Skin epidermis (tissue), 12 donors: ENCODE measurements around the gene TPM1.
"Not testable (repeated sequence)": the region's sequence is repeated elsewhere in the genome, so short reads cannot be mapped to it uniquely, and the experiment has no call there.

Experiments used
- H3K27ac ChIP-seq, 21 experiments: fragments of 200-600 bp; sonication (generic) in 11 of 21; one replicate each; pipeline ENCODE4 v1.5.0; 2020; ENCODE audit warnings: mild to moderate bottlenecking in 3 of 21, inconsistent platforms in 2 of 21, moderate library complexity in 2 of 21
- H3K4me3 ChIP-seq, 7 experiments: fragments of 200-600 bp; sonication (generic) in 2 of 7; one replicate each; pipeline ENCODE4 v1.5.0; 2020; ENCODE audit warnings: inconsistent platforms in 2 of 7, mild to moderate bottlenecking in 2 of 7, moderate library complexity in 1 of 7

Gene TPM1

GRCh38 chr15:63085289-63085688, 42.7 kb downstream of the TPM1 start:
- no peak overlapping the region for H3K4me3 ChIP-seq
- H3K27ac ChIP-seq = no peak overlapping the region

- no peak overlapping the region for H3K4me3 ChIP-seq
- no peak overlapping the region for H3K27ac ChIP-seq
Observed at GRCh38 chr15:63086271-63086670, 43.7 kb downstream of the TPM1 start.

GRCh38 chr15:63086947-63087346, 44.4 kb downstream of the TPM1 start:
- H3K4me3 ChIP-seq = no peak overlapping the region

GRCh38 chr15:63088533-63089245, 46.1 kb downstream of the TPM1 start:
- Histone ChIP-seq H3K27ac (no peak overlapping the region), H3K4me3 (no peak overlapping the region)

More at GRCh38 chr15:63086947-63087346, 44.4 kb downstream of the TPM1 start:
- H3K27ac ChIP-seq = no peak overlapping the region

- Histone ChIP-seq H3K4me3 (no peak overlapping the region), H3K27ac (no peak overlapping the region)
Observed at GRCh38 chr15:63089260-63090043, 46.9 kb downstream of the TPM1 start.

GRCh38 chr15:63090472-63090871, 47.9 kb downstream of the TPM1 start:
- H3K4me3 ChIP-seq = no peak overlapping the region
- H3K27ac ChIP-seq = no peak overlapping the region

- H3K4me3 ChIP-seq = no peak overlapping the region
- no peak overlapping the region for H3K27ac ChIP-seq
Observed at GRCh38 chr15:63090887-63091286, 48.3 kb downstream of the TPM1 start.

- no peak overlapping the region for H3K27ac ChIP-seq
- no peak overlapping the region for H3K4me3 ChIP-seq
Observed at GRCh38 chr15:63091679-63092446, 49.3 kb downstream of the TPM1 start.

GRCh38 chr15:63093486-63094205, 51.1 kb downstream of the TPM1 start:
- no peak overlapping the region for H3K4me3 ChIP-seq
- H3K27ac ChIP-seq = no peak overlapping the region

GRCh38 chr15:63094495-63094931, 52.0 kb downstream of the TPM1 start:
- Histone ChIP-seq H3K27ac (no peak overlapping the region), H3K4me3 (no peak overlapping the region)

- no peak overlapping the region for H3K27ac ChIP-seq
- H3K4me3 ChIP-seq = no peak overlapping the region
Observed at GRCh38 chr15:63096178-63096577, 53.6 kb downstream of the TPM1 start.

- not testable (repeated sequence) for H3K27ac ChIP-seq, H3K4me3 ChIP-seq
Observed at GRCh38 chr15:63098901-63099300, 56.4 kb downstream of the TPM1 start.

- not testable (repeated sequence) for H3K27ac ChIP-seq, H3K4me3 ChIP-seq
Observed at GRCh38 chr15:63099581-63099980, 57.0 kb downstream of the TPM1 start.

GRCh38 chr15:63103416-63103815, 60.9 kb downstream of the TPM1 start:
- no peak overlapping the region for H3K27ac ChIP-seq
- H3K4me3 ChIP-seq = no peak overlapping the region

- Histone ChIP-seq H3K4me3 (no peak overlapping the region), H3K27ac (no peak overlapping the region)
Observed at GRCh38 chr15:63104727-63105126, 62.2 kb downstream of the TPM1 start.

- not testable (repeated sequence) for H3K27ac ChIP-seq, H3K4me3 ChIP-seq
Observed at GRCh38 chr15:63105354-63105753, 62.8 kb downstream of the TPM1 start.

- Histone ChIP-seq H3K4me3 (no peak overlapping the region), H3K27ac (peak overlapping the region in 2 of 21 experiments; percentile 8 to 16)
Observed at GRCh38 chr15:63107895-63108546, 65.5 kb downstream of the TPM1 start.

- Histone ChIP-seq H3K27ac (no peak overlapping the region), H3K4me3 (no peak overlapping the region)
Observed at GRCh38 chr15:63109498-63109897, 67.0 kb downstream of the TPM1 start.

- H3K4me3 ChIP-seq = no peak overlapping the region
- H3K27ac ChIP-seq = no peak overlapping the region
Observed at GRCh38 chr15:63109920-63110319, 67.4 kb downstream of the TPM1 start.
